A172 (cell line): ENCODE data around the gene GAS2L2. TPM values are rescaled to one million over a fixed set of nuclear protein-coding genes. Genes with fewer than 3 reads are reported as not detected.
A peak's percentile ranks its signal among the peaks of the same experiment; 100 is the strongest.
"Not testable (repeated sequence)": the region's sequence is repeated elsewhere in the genome, so short reads cannot be mapped to it uniquely, and the experiment has no call there.

ENCODE experiments used
- DNase-seq: peaks from one replicate; pipeline ENCODE4 v3.0.0-alpha.2; 2015; ENCODE audit warnings: low spot score
- total RNA-seq: library from RNA; depleted of rRNA; stranded (reverse); fragments of >200 nt; shearing (Covaris generic); gene quantifications from 2 replicates; pipeline ENCODE4 v1.2.3, GENCODE V29; 2014

The GAS2L2 gene
- total RNA-seq, 1 experiment from 2014 or later, result not detected

GRCh38 chr17:35728551-35728950, 24.5 kb downstream of the GAS2L2 start:
- DNase-seq, result no peak

- no peak for DNase-seq
These were observed 25.4 kb downstream of the GAS2L2 start for GRCh38 chr17:35727635-35728034.

GRCh38 chr17:35726953-35727460, 26.0 kb downstream of the GAS2L2 start:
- no peak for DNase-seq

- DNase-seq, result peak; percentile 70
These were observed 26.7 kb downstream of the GAS2L2 start for GRCh38 chr17:35726127-35726952.

GRCh38 chr17:35725802-35726126, 27.3 kb downstream of the GAS2L2 start:
- no peak for DNase-seq

- no peak for DNase-seq
These were observed 28.0 kb downstream of the GAS2L2 start for GRCh38 chr17:35725058-35725457.

GRCh38 chr17:35723735-35724134, 29.3 kb downstream of the GAS2L2 start:
- DNase-seq, result no peak

- DNase-seq, result no peak
These were observed 35.6 kb downstream of the GAS2L2 start for GRCh38 chr17:35717475-35717874.

- DNase-seq, result no peak
These were observed 36.1 kb downstream of the GAS2L2 start for GRCh38 chr17:35716897-35717465.

GRCh38 chr17:35716173-35716572, 36.9 kb downstream of the GAS2L2 start:
- DNase-seq, result no peak

- DNase-seq, result no peak
These were observed 37.6 kb downstream of the GAS2L2 start for GRCh38 chr17:35715416-35715815.

GRCh38 chr17:35714988-35715387, 38.1 kb downstream of the GAS2L2 start:
- DNase-seq, result no peak

- peak; percentile 79 for DNase-seq
These were observed 39.8 kb downstream of the GAS2L2 start for GRCh38 chr17:35713069-35713728.

GRCh38 chr17:35710950-35711349, 42.1 kb downstream of the GAS2L2 start:
- DNase-seq, result no peak

- no peak for DNase-seq
These were observed 43.2 kb downstream of the GAS2L2 start for GRCh38 chr17:35709874-35710273.

- DNase-seq, result no peak
These were observed 44.1 kb downstream of the GAS2L2 start for GRCh38 chr17:35708951-35709350.

GRCh38 chr17:35708149-35708548, 44.9 kb downstream of the GAS2L2 start:
- DNase-seq, result no peak

GRCh38 chr17:35705705-35706104, 47.3 kb downstream of the GAS2L2 start:
- no peak for DNase-seq

GRCh38 chr17:35705230-35705629, 47.8 kb downstream of the GAS2L2 start:
- DNase-seq, result no peak

- not testable (repeated sequence) for DNase-seq
These were observed 49.7 kb downstream of the GAS2L2 start for GRCh38 chr17:35703308-35703707.

GRCh38 chr17:35701491-35701890, 51.5 kb downstream of the GAS2L2 start:
- DNase-seq, result no peak

- no peak for DNase-seq
These were observed 52.9 kb downstream of the GAS2L2 start for GRCh38 chr17:35700150-35700549.

GRCh38 chr17:35698800-35699199, 54.2 kb downstream of the GAS2L2 start:
- DNase-seq, result no peak
